ENCODE measurements around the gene NCS1. TPM values are rescaled to one million over a fixed set of nuclear protein-coding genes. Genes with fewer than 3 reads are reported as not detected.

NCS1 gene
- total and polyA plus RNA-seq, 8 donors = 16.7 to 24.9 (median 19.7) TPM

DNA sequence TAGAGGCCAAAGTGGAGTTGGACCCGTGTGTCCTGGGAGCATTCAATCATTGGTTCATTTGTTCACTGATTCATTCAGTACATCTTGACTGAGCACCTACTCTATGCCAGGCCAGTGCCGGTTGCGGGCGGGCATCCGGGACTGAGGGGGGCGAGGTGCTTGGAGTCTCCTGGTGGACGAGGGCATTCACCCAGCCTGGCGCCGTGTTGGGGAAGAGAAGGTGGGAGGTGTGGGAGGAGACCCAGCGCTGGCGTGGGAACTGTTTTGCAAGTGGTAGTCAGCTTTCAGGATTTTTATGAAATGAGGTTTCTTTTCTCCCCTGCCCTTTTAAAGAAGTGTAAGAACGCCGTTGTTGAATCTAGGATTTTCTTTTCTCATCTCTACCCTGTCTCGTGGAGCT lies 37.2 kb downstream of the NCS1 start:
- intact Hi-C loops (cut with DNase I) = no loop called here
- ATAC-seq = no peak
- H3K9me3 ChIP-seq = no peaks in the 10 kb centered on the region
- H3K27me3 ChIP-seq = no peaks in the 10 kb centered on the region
- no peak overlapping the region for H3K4me3 ChIP-seq
- peak in 1 of 4 donors; percentile 73 for DNase-seq
- H3K4me1 ChIP-seq = no peaks in the 10 kb centered on the region
- TF ChIP-seq, protein P1, sequence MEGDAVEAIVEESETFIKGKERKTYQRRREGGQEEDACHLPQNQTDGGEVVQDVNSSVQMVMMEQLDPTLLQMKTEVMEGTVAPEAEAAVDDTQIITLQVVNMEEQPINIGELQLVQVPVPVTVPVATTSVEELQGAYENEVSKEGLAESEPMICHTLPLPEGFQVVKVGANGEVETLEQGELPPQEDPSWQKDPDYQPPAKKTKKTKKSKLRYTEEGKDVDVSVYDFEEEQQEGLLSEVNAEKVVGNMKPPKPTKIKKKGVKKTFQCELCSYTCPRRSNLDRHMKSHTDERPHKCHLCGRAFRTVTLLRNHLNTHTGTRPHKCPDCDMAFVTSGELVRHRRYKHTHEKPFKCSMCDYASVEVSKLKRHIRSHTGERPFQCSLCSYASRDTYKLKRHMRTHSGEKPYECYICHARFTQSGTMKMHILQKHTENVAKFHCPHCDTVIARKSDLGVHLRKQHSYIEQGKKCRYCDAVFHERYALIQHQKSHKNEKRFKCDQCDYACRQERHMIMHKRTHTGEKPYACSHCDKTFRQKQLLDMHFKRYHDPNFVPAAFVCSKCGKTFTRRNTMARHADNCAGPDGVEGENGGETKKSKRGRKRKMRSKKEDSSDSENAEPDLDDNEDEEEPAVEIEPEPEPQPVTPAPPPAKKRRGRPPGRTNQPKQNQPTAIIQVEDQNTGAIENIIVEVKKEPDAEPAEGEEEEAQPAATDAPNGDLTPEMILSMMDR (IDR thresholded peaks at IDR 0.05) = no peak
- H3K36me3 ChIP-seq = no peaks in the 10 kb centered on the region
- H3K27ac ChIP-seq = no peak overlapping the region

DNA sequence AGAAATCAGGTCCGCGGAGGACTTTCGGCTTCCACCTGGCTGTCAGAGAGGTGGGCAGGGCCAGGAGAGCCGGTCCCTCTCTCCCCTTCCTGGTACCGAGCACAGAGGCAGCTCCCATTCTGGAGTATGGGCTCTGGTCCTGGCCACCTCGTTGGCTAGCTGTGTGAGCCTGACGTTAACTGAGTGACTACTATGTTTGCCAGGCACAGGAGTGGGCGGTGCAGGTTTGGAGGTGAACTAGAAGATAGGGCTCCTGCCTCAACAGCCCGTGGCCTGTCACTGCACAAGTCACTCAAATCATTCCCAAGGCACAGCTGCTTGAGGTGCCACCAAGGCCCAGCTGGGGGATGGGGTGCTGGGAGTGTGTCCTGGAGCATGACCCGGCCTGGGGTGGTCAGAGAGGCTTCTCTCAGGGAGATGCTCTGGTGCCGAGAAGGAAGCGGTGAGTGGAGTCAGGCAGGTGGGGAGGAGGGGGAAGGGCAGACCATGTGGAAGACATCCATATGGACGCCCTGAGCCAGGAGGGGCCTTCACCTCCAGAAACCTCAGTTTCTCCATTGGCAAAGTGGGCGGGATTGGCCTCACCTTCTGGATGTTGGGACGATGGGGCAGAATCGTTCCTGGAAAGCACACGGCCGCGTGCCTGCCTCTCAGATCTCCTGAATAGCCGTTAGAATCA lies 39.5 kb downstream of the NCS1 start:
- TF ChIP-seq, protein P1 (IDR thresholded peaks at IDR 0.05) = no peak
- no peaks in the 10 kb centered on the region for H3K4me1 ChIP-seq
- no peaks in the 10 kb centered on the region for H3K36me3 ChIP-seq
- DNase-seq (no peak), ATAC-seq (no peak)
- intact Hi-C loops (cut with DNase I) = no loop called here
- H3K27ac ChIP-seq = no peak overlapping the region
- H3K27me3 ChIP-seq = no peaks in the 10 kb centered on the region
- H3K9me3 ChIP-seq = no peaks in the 10 kb centered on the region
- H3K4me3 ChIP-seq = no peak overlapping the region

DNA sequence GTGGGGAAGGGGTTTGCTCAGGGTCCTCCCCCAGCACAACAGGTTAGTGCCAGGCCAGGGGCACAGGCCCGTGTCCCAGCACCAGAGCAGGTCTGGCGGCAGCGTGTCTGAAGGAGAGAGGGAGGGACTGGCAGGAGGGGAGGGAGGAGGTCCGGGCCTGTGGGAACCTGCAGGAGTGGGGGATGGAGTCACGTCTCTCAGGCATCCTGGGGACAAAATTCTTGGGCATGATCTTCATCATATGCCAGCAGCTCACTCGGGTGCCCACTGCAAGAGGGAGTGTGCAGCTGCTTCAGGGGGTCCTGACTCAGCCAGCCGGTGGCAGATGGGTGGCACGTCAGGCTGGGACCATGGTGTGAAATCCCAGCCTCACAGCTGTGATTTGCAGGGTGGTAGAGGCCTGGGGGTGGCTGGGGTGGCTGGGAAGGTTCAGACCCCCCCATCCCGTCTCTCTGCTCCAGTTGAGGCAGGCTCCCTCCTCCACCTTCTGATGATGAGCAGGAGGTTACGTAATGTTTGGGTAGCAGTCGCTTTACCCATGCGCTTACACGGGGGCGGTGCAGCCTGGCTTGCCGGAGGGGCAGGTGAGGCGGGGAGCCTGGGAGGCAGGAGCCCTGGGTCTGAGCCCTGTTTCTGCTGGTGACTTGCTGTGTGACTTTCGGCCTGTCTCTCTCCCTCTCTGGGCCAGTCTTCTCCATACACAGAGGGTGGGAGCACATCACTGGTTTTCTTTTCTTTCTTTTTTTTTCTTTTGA lies 40.5 kb downstream of the NCS1 start:
- Histone ChIP-seq H3K4me3 (no peak overlapping the region), H3K36me3 (no peaks in the 10 kb centered on the region), H3K27ac (no peak overlapping the region), H3K9me3 (no peaks in the 10 kb centered on the region), H3K27me3 (no peaks in the 10 kb centered on the region), H3K4me1 (no peaks in the 10 kb centered on the region)
- ATAC-seq = no peak
- TF ChIP-seq, protein P1 (IDR thresholded peaks at IDR 0.05) = no peak
- intact Hi-C loops (cut with DNase I) = no loop called here
- no peak for DNase-seq

DNA sequence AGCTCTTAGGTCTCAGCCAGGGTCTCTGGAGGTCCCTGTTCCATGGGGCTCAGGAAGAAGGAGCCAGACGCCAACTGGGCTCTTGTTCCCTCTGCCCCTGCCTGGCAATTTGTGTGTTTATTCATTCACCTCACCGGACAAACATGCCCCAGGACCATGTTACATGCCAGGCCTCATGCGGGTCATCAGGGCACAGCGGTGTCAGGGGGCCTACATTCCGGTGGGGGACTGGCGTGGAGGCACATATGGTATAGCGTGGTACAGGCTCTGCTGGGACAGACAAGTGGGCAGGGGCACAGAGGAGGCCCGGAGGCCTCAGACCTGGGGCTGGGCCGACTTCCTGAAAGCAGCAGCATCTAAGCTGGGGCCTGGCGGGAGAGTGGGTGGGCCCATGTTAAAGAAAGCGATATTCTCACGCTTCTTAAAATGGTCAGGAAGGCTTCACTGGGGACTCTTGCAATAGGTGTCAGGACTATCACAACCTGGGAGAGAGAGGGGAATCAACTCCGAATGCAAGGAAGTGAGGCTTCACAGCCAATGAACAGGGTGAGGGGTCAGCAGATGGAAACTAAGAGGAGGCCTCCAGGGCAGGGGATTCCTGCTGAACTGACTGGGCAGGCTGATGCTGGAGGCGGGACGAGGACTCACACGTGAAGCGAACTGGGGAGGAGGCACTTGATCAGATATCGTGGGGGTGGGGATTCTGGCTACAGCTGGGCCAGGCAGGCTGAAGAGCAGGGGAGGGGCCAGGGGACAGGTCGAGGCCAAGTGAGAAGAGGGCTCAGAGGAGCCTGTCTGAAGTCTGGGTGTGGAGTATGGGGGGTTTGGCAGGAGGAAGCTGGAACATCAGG lies 41.9 kb downstream of the NCS1 start:
- DNase-seq = peak in 2 of 4 donors; percentile 35 to 49

More for the DNA sequence above, 41.9 kb downstream of the NCS1 start:
- Histone ChIP-seq H3K27ac (no peak overlapping the region), H3K36me3 (no peaks in the 10 kb centered on the region), H3K9me3 (no peaks in the 10 kb centered on the region), H3K4me3 (no peak overlapping the region), H3K27me3 (no peaks in the 10 kb centered on the region), H3K4me1 (no peaks in the 10 kb centered on the region)
- TF ChIP-seq, protein P1 (IDR thresholded peaks at IDR 0.05) = no peak
- intact Hi-C loops (cut with DNase I) = no loop called here
- no peak for ATAC-seq
